Amniotic epithelial cell (primary cell): ENCODE data around the gene OLFM3.

Experiments
- DNase-seq: peaks from one replicate; pipeline ENCODE4 v3.0.0-alpha.2; 2010; ENCODE audit warnings: low read depth

Gene OLFM3

DNA sequence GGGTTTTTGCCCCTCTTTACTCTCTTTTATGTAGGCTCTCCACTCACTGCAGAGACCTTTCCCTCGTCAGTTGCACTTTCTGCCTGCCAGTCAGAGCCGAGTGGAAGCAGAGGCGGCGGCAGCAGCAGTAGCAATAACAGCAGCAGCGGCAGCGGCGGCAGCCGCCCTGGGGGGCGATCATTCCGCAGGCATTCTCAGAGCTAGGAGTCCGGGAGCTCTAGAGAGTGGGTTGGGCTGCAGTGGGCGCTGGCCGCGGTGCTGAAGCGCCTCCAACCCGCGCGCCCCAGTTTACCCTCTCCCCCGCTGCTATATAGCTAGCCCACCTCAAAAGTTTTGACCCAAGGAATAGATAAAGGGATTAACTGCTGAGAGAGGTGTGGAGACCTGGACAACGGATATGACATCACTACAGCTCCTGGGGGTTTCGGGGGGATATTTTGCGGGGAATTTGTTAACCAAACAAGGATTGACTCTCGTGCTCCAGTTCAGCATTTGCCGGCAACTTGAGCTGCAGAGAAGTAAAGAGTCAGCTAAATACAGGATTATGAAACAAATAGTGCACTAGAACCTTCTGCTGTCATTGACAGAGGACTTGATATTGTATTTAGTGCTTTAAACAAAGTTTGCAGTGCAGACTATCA lies at the start of gene OLFM3:
Gene OLFM3, minus strand, starts transcription at position 102 of the 641 bp plus-strand sequence.
- DNase-seq, result peak; percentile 2

DNA sequence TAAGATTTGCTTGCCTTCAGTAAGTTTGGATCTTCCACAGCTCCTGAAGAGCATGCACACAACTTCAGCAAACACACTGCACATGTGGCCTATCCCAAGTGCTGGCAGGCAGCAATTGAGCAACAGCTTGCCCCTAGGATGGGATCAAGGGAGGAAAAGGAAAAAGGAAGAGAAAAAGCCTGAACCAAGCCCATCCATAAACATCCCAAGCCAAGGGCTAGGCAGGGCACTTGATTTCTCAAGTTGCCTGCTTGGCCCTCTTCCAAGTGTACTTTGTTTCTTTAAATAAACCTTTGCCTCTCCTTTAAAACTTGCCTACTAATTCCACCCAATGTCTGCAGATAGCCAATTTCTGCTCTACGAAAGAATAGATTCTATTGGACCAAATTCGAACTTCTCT lies 49.0 kb upstream of the OLFM3 start:
- no peak for DNase-seq

GRCh38 chr1:102032534-102032933 lies 35.8 kb upstream of the OLFM3 start:
- DNase-seq, result no peak

GRCh38 chr1:102019530-102019929 lies 22.8 kb upstream of the OLFM3 start:
- DNase-seq, result no peak

DNA sequence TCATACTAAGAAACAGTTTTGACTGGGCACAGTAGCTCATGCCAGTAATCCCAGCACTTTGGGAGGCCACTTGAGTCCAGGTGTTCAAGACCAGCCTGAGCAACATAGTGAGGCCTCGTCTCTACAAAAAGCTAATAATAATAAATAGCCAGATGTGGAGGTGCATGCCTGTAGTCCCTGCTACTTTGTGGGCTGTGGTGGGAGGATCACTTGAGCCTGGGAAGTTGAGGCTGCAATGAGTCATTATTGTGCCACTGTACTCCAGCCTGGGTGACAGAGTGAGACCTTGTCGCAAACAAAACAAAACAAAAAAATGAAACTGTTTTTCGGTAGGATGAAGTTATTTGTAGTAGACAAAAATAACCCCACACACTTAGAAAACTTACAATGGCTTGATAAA lies 19.0 kb upstream of the OLFM3 start:
- no peak for DNase-seq

DNA sequence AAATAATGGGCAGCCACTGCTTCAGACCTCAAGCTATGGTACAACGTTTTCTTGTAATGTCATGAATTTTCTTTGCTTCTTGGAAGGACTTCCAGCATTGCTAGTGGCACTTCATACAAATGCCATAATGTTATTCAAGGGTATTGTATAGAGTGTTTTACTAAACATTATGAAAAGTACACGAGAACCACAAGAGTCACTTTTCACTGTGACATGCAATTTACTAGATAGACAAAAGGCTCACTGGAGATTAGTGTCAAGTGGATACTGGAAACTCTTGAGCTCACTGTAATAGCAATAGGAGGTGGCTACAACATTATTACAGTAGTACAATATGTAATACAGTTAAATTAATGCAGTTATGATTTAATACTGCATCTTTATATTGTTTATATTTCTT lies 5.3 kb upstream of the OLFM3 start:
- no peak for DNase-seq

- no peak for DNase-seq
Measured at GRCh38 chr1:101995984-101996745, 561 bp downstream of the OLFM3 start.

GRCh38 chr1:101993710-101994109 lies 3.0 kb downstream of the OLFM3 start:
- DNase-seq, result no peak

DNA sequence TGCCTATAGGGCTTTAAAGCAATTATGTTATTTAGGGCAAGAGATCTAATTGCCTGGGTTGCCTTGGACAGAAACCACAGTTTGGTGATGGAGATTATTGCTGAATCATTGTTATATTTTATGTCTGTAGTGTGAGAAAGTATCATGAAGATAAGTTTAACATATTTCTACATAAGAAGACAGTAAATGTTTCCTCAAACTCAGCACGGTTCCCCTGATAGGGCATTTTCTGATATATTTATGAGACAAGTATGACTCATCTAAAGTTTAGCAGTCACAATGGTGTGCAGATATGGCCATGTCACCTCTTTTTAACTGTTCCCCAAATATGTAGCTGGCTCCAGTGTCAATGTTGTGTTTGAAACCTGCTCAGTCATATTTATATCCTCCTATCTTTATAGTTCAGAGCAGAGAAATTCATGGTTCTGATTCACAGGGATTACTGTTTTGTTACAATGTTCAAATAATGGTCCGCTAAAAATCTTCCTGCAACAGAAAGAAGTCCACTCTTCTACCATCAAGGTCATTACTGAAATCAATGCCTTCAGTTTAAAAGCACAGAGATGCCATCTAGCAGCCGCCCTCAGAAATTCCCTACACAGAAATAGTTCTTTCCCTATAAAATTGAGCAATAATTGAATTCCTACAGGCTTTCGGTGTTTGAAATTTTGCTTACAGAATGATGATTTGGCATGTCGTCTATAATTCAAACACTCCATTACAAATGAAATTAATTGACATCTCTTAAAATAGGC lies 3.7 kb downstream of the OLFM3 start:
- no peak for DNase-seq

DNA sequence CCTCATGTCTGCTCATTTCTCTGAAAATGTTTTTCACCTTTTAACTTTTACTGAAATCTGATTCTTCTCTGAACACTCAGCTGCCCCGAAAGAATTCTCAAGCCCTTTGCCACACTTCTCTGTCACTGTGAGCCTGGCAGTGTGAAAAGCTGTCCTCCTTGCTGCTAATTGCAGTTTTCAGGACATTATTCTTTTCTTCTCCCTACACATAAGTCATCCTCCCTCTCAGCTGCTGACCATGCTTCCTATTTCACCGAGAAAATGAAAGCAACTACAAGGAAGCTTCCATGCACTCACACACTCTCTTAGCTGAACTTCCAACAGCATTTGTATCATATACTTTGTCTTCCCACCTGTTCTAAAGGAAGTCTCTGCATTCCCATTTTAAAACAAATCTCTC lies 15.8 kb downstream of the OLFM3 start:
- no peak for DNase-seq

DNA sequence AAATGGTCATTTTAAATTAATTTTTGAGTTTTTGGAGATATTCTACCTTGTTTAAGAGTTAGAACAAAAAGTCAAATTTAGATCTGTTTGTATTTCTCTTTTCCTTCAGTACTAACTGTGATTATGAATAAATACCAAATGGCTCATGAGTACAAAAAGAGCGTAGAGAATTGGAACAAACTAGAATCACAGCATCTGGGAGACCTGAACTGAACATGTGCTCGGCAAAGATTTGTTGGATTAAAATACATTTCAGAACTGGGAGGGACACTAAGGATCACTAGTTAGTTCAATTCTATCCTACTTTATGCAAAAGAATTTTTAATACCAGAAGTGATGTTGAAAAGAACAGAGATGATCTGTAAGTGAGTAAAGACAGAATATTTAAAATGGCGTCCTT lies 19.5 kb downstream of the OLFM3 start:
- DNase-seq, result no peak

GRCh38 chr1:101976161-101976560 lies 20.6 kb downstream of the OLFM3 start:
- no peak for DNase-seq

- DNase-seq, result no peak
Measured at GRCh38 chr1:101975371-101975770, 21.4 kb downstream of the OLFM3 start.

GRCh38 chr1:101974599-101975274 lies 22.0 kb downstream of the OLFM3 start:
- DNase-seq, result no peak

GRCh38 chr1:101971304-101971703 lies 25.4 kb downstream of the OLFM3 start:
- DNase-seq, result peak; percentile 5

DNA sequence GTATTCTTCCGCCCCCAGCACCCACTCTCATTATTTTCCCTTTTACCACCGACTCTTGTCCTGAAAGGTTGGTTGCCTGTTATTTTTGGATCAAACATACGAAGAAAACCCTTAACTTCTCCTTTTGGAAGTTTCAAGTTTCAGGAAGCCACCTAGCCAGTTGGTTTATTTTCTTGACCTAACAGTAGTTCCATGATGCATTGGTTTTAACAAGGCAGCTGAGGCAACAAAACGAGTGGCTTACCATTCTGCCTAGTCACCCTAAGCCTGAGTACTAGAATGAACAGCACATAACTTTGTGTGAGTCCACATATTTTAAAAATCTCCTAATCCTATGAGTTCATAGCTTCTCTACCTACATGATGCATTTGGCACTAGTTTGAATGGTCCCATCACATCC lies 28.9 kb downstream of the OLFM3 start:
- no peak for DNase-seq

GRCh38 chr1:101965341-101965740 lies 31.4 kb downstream of the OLFM3 start:
- DNase-seq, result no peak

DNA sequence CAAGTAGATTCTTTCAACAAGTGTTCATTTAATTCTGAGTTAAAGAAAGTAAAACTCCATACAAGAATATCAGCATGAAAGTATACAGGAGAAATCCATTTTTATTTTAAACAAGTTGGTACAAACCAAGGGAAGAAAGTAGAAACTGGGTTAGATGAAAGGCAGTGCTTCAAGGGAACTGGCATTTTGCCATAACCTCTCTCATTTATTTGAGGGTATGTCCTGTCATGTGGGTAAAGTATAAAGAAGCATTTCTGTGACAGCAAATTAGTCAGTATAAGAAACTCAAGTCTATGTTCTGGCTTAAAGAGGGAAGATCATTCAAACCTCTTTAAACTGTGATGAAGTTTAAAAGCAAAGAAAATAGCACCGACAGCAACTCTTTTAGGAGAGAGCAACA lies 32.0 kb downstream of the OLFM3 start:
- no peak for DNase-seq

GRCh38 chr1:101960142-101960541 lies 36.6 kb downstream of the OLFM3 start:
- no peak for DNase-seq

- DNase-seq, result no peak
Measured at GRCh38 chr1:101959456-101959855, 37.3 kb downstream of the OLFM3 start.

GRCh38 chr1:101957771-101958170 lies 39.0 kb downstream of the OLFM3 start:
- DNase-seq, result no peak

DNA sequence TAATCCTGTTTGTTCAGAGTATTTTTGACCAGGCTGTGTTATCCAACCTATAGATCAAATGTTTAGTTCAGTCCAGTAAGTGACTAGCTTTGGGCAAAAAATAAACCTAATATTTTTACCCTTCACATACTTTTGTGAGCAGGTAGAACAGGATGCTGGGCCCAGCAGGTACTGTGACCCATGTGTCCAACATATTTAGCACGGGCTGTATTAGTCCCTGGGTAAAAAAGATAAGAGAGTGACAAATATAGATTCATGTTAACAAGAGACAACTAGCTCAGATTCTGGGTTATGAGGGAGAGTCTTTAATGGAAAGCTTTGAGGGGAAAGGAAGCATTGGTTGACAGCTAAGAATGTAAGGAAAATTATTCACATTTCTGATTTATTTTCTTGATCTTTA lies 43.1 kb downstream of the OLFM3 start:
- no peak for DNase-seq

GRCh38 chr1:101945884-101946283 lies 50.8 kb downstream of the OLFM3 start:
- no peak for DNase-seq
